Liver (tissue), 9 donors: ENCODE data around the gene MFRP. TPM values are rescaled to one million over a fixed set of nuclear protein-coding genes. Genes with fewer than 3 reads are reported as not detected.
A peak's percentile ranks its signal among the peaks of the same experiment; 100 is the strongest.

Experiments used
- DNase-seq: peaks from one replicate; pipeline ENCODE4 v3.0.0-alpha.2; 2017; ENCODE audit warnings: low spot score
- H3K27ac ChIP-seq, 2 donors: one replicate each; pipeline ENCODE4 v1.7.0; 2013; ENCODE audit warnings: inconsistent platforms in 2 of 2, low read length in 2 of 2, control low read depth in 1 of 2, low read depth in 1 of 2, mild to moderate bottlenecking in 1 of 2
- H3K27me3 ChIP-seq, 4 donors: one replicate each; pipeline versions ENCODE4 v1.6.1 to v1.7.0; 2013; ENCODE audit warnings: low read length in 3 of 4, inconsistent platforms in 1 of 4, mild to moderate bottlenecking in 1 of 4, moderate library complexity in 1 of 4; ENCODE audit not compliant: control insufficient read depth in 4 of 4, insufficient read depth in 4 of 4
- H3K36me3 ChIP-seq, 4 donors: one replicate each; pipeline versions ENCODE4 v1.6.1 to v1.7.0; 2013; ENCODE audit warnings: low read length in 3 of 4, mild to moderate bottlenecking in 3 of 4, low read depth in 1 of 4, moderate library complexity in 1 of 4; ENCODE audit not compliant: control insufficient read depth in 4 of 4, insufficient read depth in 3 of 4
- H3K4me1 ChIP-seq, 4 donors: one replicate each; pipeline versions ENCODE4 v1.6.1 to v1.7.0; 2013; ENCODE audit warnings: low read length in 3 of 4, mild to moderate bottlenecking in 3 of 4, moderate library complexity in 1 of 4; ENCODE audit not compliant: control insufficient read depth in 4 of 4, insufficient read depth in 4 of 4
- H3K4me3 ChIP-seq, 3 donors: one replicate each; pipeline versions ENCODE4 v1.6.1 to v1.7.0; 2013; ENCODE audit warnings: low read length in 3 of 3, control low read depth in 1 of 3, low read depth in 1 of 3, mild to moderate bottlenecking in 1 of 3
- H3K9ac ChIP-seq, 2 donors: one replicate each; pipeline ENCODE4 v1.7.0; 2013; ENCODE audit warnings: low read length in 2 of 2, mild to moderate bottlenecking in 2 of 2, moderate library complexity in 2 of 2, control low read depth in 1 of 2, low read depth in 1 of 2
- H3K9me3 ChIP-seq, 4 donors: one replicate each; pipeline versions ENCODE4 v1.6.1 to v1.7.0; 2013; ENCODE audit warnings: low read length in 3 of 4; ENCODE audit not compliant: control insufficient read depth in 4 of 4
- EGR1 ChIP-seq, 2 donors: IDR thresholded peaks; 2 replicates each; pipeline ENCODE4 v1.6.1; 2016 to 2018; ENCODE audit warnings: antibody characterized with exemption in 2 of 2, low read depth in 2 of 2
- FOXA2 ChIP-seq: IDR thresholded peaks from 2 replicates; pipeline ENCODE4 v1.6.1; 2016; ENCODE audit warnings: antibody characterized with exemption
- HNF4A ChIP-seq, 2 donors: conservative IDR thresholded peaks; 2 replicates each; pipeline ENCODE4 v1.6.1; 2016; ENCODE audit warnings: antibody characterized with exemption in 2 of 2, mild to moderate bottlenecking in 2 of 2
- HNF4G ChIP-seq: IDR thresholded peaks from 2 replicates; pipeline ENCODE4 v1.6.1; 2016; ENCODE audit warnings: antibody characterized with exemption
- JUND ChIP-seq, 2 donors: IDR thresholded peaks; 2 replicates each; pipeline ENCODE4 v1.6.1; 2016; ENCODE audit warnings: antibody characterized with exemption in 2 of 2
- NR2F2 ChIP-seq: IDR thresholded peaks from 2 replicates; pipeline ENCODE4 v1.6.1; 2016; ENCODE audit warnings: antibody characterized with exemption
- RXRA ChIP-seq, 2 donors: IDR thresholded peaks; 2 replicates each; pipeline ENCODE4 v1.6.1; 2017 to 2018; ENCODE audit warnings: antibody characterized with exemption in 2 of 2, mild to moderate bottlenecking in 1 of 2
- WGBS: extraction: QIAGEN DNeasy Blood & Tissue Kit; methylation state at CpG from one replicate; pipeline ENCODE4 v1.1.7; 2013; 5-methylcytosine and 5-hydroxymethylcytosine counted together
- polyA plus RNA-seq, 2 donors: library from polyadenylated mRNA; stranded (reverse) in 1 of 2; unstranded in 1 of 2; fragments of 200-250 nt in 1 of 2; fragments of >200 nt in 1 of 2; fragmentation: Nextera tagmentation in 1 of 2; extraction: Ambion mirVana in 1 of 2; gene quantifications; one replicate each; pipeline versions ENCODE4 v1.2.1 to v1.2.3, GENCODE V29; 2013 to 2015
- total RNA-seq, 2 donors: library from RNA; depleted of rRNA; stranded (reverse); fragments of >200 nt; gene quantifications; one replicate each; pipeline ENCODE4 v1.2.3, GENCODE V29; 2014
- TF ChIP-seq, protein P1 (sequence below): IDR thresholded peaks from 2 replicates; pipeline ENCODE4 v1.6.1; 2016; ENCODE audit warnings: antibody characterized with exemption
- TF ChIP-seq, protein P2 (sequence below): IDR thresholded peaks from 2 replicates; pipeline ENCODE4 v1.6.1; 2016; ENCODE audit warnings: antibody characterized with exemption, mild to moderate bottlenecking
- TF ChIP-seq, protein P3 (sequence below): fragments of 150-350 bp; IDR thresholded peaks from 2 replicates; pipeline ENCODE4 v1.5.1; 2017; ENCODE audit warnings: improper control_type of control experiment, low read depth, low read length; ENCODE audit not compliant: missing input control
- TF ChIP-seq, protein P4 (sequence below): IDR thresholded peaks from 2 replicates; pipeline ENCODE4 v1.6.1; 2016; ENCODE audit warnings: antibody characterized with exemption
- donor health status: healthy.
- donor health status: healthy.
- donor health status: healthy.
- donor health status: healthy.
- donor health status: healthy.

Gene MFRP
- total and polyA plus RNA-seq, 4 donors = not detected

DNA sequence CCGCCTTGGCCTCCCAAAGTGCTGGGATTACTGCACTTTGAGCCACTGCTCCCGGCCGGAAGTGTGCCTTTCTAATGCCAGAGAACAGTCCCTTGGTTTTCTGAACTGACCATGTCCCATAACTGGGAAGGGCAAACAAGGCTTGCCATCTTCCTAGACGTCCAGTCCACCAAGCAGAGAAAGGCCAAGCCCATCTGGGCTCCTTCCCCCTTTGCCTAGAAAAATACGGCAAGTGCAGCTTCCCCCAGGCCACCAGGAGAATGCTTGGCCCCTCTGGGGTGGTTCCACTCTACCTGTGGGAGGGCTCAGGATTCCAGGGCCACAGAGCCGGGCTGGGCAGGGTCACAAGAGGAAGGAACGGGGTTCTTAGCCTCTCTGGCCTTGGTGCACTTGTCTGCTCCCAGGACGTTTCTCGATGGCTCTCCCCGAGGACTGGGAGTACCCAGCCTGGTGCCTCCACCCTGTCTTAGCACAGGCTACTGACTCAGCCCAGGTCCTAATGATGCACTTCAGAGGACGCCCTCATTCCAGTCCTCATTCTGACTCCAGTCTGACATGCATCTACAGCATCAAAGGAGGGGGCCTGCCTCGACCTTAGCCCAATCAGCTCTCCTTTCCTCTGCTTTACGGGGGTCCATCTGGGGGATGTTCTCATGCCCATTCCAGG lies 33.8 kb upstream of the MFRP start:
- no peaks in the 10 kb centered on the region for H3K27me3 ChIP-seq
- no peak overlapping the region for H3K4me3 ChIP-seq
- TF ChIP-seq, protein P1, sequence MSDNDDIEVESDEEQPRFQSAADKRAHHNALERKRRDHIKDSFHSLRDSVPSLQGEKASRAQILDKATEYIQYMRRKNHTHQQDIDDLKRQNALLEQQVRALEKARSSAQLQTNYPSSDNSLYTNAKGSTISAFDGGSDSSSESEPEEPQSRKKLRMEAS = no peak
- TF ChIP-seq HNF4A (conservative IDR thresholded peaks at IDR 0.05) (no peak), JUND (IDR thresholded peaks at IDR 0.05) (no peak), RXRA (IDR thresholded peaks at IDR 0.05) (peak in 1 of 2 donors; percentile 5), NR2F2 (no peak)
- TF ChIP-seq, protein P2, sequence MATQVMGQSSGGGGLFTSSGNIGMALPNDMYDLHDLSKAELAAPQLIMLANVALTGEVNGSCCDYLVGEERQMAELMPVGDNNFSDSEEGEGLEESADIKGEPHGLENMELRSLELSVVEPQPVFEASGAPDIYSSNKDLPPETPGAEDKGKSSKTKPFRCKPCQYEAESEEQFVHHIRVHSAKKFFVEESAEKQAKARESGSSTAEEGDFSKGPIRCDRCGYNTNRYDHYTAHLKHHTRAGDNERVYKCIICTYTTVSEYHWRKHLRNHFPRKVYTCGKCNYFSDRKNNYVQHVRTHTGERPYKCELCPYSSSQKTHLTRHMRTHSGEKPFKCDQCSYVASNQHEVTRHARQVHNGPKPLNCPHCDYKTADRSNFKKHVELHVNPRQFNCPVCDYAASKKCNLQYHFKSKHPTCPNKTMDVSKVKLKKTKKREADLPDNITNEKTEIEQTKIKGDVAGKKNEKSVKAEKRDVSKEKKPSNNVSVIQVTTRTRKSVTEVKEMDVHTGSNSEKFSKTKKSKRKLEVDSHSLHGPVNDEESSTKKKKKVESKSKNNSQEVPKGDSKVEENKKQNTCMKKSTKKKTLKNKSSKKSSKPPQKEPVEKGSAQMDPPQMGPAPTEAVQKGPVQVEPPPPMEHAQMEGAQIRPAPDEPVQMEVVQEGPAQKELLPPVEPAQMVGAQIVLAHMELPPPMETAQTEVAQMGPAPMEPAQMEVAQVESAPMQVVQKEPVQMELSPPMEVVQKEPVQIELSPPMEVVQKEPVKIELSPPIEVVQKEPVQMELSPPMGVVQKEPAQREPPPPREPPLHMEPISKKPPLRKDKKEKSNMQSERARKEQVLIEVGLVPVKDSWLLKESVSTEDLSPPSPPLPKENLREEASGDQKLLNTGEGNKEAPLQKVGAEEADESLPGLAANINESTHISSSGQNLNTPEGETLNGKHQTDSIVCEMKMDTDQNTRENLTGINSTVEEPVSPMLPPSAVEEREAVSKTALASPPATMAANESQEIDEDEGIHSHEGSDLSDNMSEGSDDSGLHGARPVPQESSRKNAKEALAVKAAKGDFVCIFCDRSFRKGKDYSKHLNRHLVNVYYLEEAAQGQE = no peak
- TF ChIP-seq, protein P3, sequence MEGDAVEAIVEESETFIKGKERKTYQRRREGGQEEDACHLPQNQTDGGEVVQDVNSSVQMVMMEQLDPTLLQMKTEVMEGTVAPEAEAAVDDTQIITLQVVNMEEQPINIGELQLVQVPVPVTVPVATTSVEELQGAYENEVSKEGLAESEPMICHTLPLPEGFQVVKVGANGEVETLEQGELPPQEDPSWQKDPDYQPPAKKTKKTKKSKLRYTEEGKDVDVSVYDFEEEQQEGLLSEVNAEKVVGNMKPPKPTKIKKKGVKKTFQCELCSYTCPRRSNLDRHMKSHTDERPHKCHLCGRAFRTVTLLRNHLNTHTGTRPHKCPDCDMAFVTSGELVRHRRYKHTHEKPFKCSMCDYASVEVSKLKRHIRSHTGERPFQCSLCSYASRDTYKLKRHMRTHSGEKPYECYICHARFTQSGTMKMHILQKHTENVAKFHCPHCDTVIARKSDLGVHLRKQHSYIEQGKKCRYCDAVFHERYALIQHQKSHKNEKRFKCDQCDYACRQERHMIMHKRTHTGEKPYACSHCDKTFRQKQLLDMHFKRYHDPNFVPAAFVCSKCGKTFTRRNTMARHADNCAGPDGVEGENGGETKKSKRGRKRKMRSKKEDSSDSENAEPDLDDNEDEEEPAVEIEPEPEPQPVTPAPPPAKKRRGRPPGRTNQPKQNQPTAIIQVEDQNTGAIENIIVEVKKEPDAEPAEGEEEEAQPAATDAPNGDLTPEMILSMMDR = no peak
- no peak overlapping the region for H3K27ac ChIP-seq
- H3K9me3 ChIP-seq = no peaks in the 10 kb centered on the region
- no peak overlapping the region for H3K9ac ChIP-seq
- H3K4me1 ChIP-seq = peaks cover 16 to 26% (median 22%) of the 10 kb centered on the region in 4 donors
- WGBS = 56% methylated on average over 13 of the region's 13 CpGs
- no peaks in the 10 kb centered on the region for H3K36me3 ChIP-seq
- DNase-seq = no peak

DNA sequence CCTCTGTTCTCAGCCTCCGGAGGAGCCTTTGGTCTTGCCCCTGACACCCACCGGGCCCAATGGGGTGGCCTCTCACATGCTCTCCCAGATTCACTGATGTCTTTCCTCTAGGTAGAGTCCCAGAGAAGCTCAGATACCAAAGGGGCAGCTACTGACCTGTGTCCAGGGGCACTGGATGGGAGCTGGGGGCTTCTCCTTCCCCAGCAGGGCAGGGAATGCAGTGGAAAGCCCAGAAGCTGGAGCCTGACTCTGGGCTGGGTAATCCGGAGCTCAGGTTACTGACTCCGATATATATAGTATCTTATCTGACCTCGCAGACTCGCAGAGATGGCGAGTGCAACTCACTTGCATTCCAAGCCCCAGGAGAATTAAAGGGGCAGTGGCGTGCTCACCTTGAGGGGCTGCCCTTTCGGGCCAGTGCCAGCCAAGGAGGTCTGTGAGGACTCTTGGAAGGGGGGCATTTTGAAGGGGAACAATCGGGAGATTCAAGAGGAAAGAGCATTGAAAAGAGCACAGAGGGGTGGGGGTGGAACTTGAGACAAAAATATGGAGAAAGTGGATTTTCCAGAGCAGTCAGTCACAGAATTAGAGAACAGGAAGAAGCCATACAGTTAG lies 32.5 kb upstream of the MFRP start:
- no peaks in the 10 kb centered on the region for H3K36me3 ChIP-seq
- H3K4me3 ChIP-seq = no peak overlapping the region
- peaks cover 18 to 29% (median 23%) of the 10 kb centered on the region in 4 donors for H3K4me1 ChIP-seq
- TF ChIP-seq, protein P4, sequence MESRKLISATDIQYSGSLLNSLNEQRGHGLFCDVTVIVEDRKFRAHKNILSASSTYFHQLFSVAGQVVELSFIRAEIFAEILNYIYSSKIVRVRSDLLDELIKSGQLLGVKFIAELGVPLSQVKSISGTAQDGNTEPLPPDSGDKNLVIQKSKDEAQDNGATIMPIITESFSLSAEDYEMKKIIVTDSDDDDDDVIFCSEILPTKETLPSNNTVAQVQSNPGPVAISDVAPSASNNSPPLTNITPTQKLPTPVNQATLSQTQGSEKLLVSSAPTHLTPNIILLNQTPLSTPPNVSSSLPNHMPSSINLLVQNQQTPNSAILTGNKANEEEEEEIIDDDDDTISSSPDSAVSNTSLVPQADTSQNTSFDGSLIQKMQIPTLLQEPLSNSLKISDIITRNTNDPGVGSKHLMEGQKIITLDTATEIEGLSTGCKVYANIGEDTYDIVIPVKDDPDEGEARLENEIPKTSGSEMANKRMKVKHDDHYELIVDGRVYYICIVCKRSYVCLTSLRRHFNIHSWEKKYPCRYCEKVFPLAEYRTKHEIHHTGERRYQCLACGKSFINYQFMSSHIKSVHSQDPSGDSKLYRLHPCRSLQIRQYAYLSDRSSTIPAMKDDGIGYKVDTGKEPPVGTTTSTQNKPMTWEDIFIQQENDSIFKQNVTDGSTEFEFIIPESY = no peak
- TF ChIP-seq JUND (IDR thresholded peaks at IDR 0.05) = no peak
- TF ChIP-seq HNF4G = no peak
- TF ChIP-seq EGR1 (IDR thresholded peaks at IDR 0.05; ENCODE audit: low read depth in 2 of 2) = no peak
- TF ChIP-seq RXRA (IDR thresholded peaks at IDR 0.05) = no peak
- no peak for TF ChIP-seq FOXA2
- TF ChIP-seq HNF4A (conservative IDR thresholded peaks at IDR 0.05) = no peak
- no peak overlapping the region for H3K27ac ChIP-seq
- no peak for DNase-seq
- no peak overlapping the region for H3K9ac ChIP-seq
- WGBS = 49% methylated on average over 10 of the region's 10 CpGs
- no peaks in the 10 kb centered on the region for H3K27me3 ChIP-seq
- no peaks in the 10 kb centered on the region for H3K9me3 ChIP-seq
